ENCODE data around the gene CCDC88C.

DNA sequence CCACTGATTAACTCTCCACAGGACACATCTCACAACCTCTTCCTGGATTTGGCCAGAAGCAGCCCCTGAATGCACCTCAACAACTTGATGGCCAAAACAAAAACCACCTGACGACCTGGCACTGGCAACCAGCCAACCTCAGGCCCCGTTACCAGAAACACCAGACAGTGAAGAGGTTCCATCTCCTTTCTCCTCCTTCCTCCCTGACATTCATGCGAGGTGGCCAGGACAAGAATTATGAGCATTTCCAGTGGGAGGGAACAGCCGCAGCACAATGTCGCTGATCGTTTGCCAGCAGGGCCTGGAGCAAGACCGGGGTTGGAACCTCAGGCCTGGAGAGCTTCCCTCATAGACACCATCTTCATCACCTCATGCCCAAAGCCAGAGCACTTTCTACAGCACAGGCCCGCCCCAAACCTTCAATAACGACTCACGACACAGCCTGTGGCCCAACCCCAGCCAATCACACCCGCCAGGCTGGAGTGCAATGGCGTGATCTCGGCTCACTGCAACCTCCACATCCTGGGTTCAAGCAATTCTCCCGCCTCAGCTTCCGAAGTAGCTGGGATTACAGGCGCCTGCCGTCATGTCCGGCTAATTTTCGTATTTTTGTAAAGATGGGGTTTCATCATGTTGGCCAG is 48.7 kb downstream of the CCDC88C start:
- TF ChIP-seq, protein P1, sequence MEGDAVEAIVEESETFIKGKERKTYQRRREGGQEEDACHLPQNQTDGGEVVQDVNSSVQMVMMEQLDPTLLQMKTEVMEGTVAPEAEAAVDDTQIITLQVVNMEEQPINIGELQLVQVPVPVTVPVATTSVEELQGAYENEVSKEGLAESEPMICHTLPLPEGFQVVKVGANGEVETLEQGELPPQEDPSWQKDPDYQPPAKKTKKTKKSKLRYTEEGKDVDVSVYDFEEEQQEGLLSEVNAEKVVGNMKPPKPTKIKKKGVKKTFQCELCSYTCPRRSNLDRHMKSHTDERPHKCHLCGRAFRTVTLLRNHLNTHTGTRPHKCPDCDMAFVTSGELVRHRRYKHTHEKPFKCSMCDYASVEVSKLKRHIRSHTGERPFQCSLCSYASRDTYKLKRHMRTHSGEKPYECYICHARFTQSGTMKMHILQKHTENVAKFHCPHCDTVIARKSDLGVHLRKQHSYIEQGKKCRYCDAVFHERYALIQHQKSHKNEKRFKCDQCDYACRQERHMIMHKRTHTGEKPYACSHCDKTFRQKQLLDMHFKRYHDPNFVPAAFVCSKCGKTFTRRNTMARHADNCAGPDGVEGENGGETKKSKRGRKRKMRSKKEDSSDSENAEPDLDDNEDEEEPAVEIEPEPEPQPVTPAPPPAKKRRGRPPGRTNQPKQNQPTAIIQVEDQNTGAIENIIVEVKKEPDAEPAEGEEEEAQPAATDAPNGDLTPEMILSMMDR (IDR thresholded peaks at IDR 0.05), result no peak
- no peak for TF ChIP-seq EZH2 (IDR thresholded peaks at IDR 0.05)
